Measurements from ENCODE around the gene FAM50B. TPM values are rescaled to one million over a fixed set of nuclear protein-coding genes. Genes with fewer than 3 reads are reported as not detected.

The FAM50B gene
- total RNA-seq, 1 experiment from 2014 or later, result 14.3 TPM

- peak; percentile 70 to 76 for DNase-seq
- TF ChIP-seq CTCF (conservative IDR thresholded peaks at IDR 0.05) (no peak), EZH2 (IDR thresholded peaks at IDR 0.05; ENCODE audit: low read depth) (no peak)
- H3K9me3 ChIP-seq (ENCODE audit: insufficient read depth, low read depth), result no peaks in the 10 kb centered on the region
- peaks cover 10% of the 10 kb centered on the region for H3K4me1 ChIP-seq (replicated peaks; ENCODE audit: insufficient read depth)
- H4K20me1 ChIP-seq (ENCODE audit: insufficient read depth), result no peaks in the 10 kb centered on the region
- POLR2A ChIA-PET (ENCODE audit: unreplicated experiment), result no interaction called here
- no peaks in the 10 kb centered on the region for H3K36me3 ChIP-seq (ENCODE audit: low read depth)
- CTCF ChIA-PET, result no interaction called here
- intact Hi-C loops (cut with micrococcal nuclease; ENCODE audit: unreplicated experiment), result no loop called here
- H3F3A ChIP-seq (ENCODE audit: insufficient read depth, low read depth), result no peaks in the 10 kb centered on the region
- H3K79me2 ChIP-seq (ENCODE audit: low read depth), result no peaks in the 10 kb centered on the region
- no peak overlapping the region for H3K27ac ChIP-seq
- H3K27me3 ChIP-seq (ENCODE audit: insufficient read depth, low read depth), result no peaks in the 10 kb centered on the region
- H3K4me3 ChIP-seq, result no peak overlapping the region
- H3K9me2 ChIP-seq (ENCODE audit: insufficient read depth), result no peaks in the 10 kb centered on the region
- H2AFZ ChIP-seq, result no peak overlapping the region
- no peak overlapping the region for H3K4me2 ChIP-seq
- BruUV-seq (replicated peaks), result no TSS peak
Measured at GRCh38 chr6:3899970-3900439, 50.8 kb downstream of the FAM50B start.

Other genes with a start within 250 kb of the FAM50B start
- gene PXDC1, start 97.7 kb upstream of the FAM50B start, total RNA-seq (2021), result 29.3 and 30.8 TPM in 2 replicates
- gene FAM217A, start 229.8 kb downstream of the FAM50B start, total RNA-seq (2021), result not detected in 2 replicates

Data from PC-9 (cell line).